Neural progenitor cell (in vitro differentiated cells): ENCODE results near the gene GAR1.

Experiments used
- EZH2 ChIP-seq: fragments of 200-600 bp; sonication (generic); IDR thresholded peaks from 2 replicates; pipeline ENCODE4 v1.6.1; 2017; ENCODE audit warnings: antibody characterized with exemption, mild to moderate bottlenecking, moderate library complexity
- EZH2phosphoT487 ChIP-seq: fragments of 200-600 bp; sonication (generic); IDR thresholded peaks from 2 replicates; pipeline ENCODE4 v1.6.1; 2017; ENCODE audit warnings: antibody characterized with exemption
- TF ChIP-seq, protein P1 (sequence below): fragments of 200-600 bp; sonication (generic); IDR thresholded peaks from 2 replicates; pipeline ENCODE4 v1.5.1; 2017; ENCODE audit warnings: antibody characterized with exemption, mild to moderate bottlenecking

GRCh38 chr4:109809655-109810054 is 5.9 kb upstream of the GAR1 start:
- TF ChIP-seq, protein P1, sequence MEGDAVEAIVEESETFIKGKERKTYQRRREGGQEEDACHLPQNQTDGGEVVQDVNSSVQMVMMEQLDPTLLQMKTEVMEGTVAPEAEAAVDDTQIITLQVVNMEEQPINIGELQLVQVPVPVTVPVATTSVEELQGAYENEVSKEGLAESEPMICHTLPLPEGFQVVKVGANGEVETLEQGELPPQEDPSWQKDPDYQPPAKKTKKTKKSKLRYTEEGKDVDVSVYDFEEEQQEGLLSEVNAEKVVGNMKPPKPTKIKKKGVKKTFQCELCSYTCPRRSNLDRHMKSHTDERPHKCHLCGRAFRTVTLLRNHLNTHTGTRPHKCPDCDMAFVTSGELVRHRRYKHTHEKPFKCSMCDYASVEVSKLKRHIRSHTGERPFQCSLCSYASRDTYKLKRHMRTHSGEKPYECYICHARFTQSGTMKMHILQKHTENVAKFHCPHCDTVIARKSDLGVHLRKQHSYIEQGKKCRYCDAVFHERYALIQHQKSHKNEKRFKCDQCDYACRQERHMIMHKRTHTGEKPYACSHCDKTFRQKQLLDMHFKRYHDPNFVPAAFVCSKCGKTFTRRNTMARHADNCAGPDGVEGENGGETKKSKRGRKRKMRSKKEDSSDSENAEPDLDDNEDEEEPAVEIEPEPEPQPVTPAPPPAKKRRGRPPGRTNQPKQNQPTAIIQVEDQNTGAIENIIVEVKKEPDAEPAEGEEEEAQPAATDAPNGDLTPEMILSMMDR: no peak
- TF ChIP-seq EZH2: no peak
- no peak for TF ChIP-seq EZH2phosphoT487
